ENCODE data around the gene FMO5. TPM values are rescaled to one million over a fixed set of nuclear protein-coding genes. Genes with fewer than 3 reads are reported as not detected.

The FMO5 gene
- total RNA-seq, result 4.4 and 5.5 TPM in 2 replicates
- total RNA-seq (2013), result 18.2 TPM
- 7.8 and 11.8 TPM in 2 replicates for polyA plus RNA-seq
- 5.2 and 6.2 TPM in 2 replicates for polyA minus RNA-seq

DNA sequence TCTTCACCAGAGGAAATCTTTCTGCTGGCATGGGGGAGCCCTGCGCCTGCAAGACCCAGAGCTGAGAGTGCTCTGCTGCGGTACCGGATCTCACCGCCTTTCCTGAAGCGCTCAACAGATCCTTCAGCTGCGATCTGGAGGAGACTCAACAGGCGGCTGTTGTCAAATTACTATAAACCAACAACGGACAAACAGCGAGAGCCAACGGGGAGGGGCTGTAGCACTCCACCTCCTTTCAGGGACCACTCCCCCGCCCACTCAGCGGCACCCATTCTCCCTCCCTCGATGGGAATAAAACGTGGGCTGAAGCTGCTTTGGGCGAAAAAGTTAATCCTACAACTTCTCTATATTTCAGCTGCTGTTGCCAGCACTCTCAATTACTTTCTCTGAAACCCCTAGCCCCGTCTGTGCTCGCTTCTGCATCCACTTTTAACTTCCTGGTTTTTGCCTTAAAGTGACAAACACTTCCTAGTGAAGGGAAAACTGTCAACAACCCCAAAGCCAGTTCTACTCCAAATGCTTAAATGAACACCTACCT, at the start of gene FMO5:
FMO5 (minus strand) TSS at position 147 of the 538 bp plus-strand sequence. CDS start 310 bp downstream, outside the sequence.
- ATAC-seq (ENCODE audit: low read depth), result peak; percentile 91
- no peaks in the 10 kb centered on the region for H3K27me3 Mint-ChIP-seq
- DNase-seq, result peak; percentile 67

More for the DNA sequence above, at the start of gene FMO5:
- peaks cover 22% of the 10 kb centered on the region for H3K4me1 Mint-ChIP-seq
- Histone ChIP-seq H3K79me2 (ENCODE audit: control insufficient read depth, insufficient read depth, low read length) (no peaks in the 10 kb centered on the region), H3K4me2 (replicated peaks; ENCODE audit: low read depth, low read length, poor library complexity, severe bottlenecking) (peak within 1 kb of the TSS; percentile 67), H3K27me3 (replicated peaks in 1 of 4; ENCODE audit: control extremely low read depth in 1 of 4, control insufficient read depth in 3 of 4, insufficient read depth in 4 of 4, low read length in 3 of 4) (no peaks in the 10 kb centered on the region), H4K20me1 (ENCODE audit: control insufficient read depth, insufficient read depth, low read length, poor library complexity, severe bottlenecking) (no peaks in the 10 kb centered on the region), H2AFZ (ENCODE audit: insufficient read depth, low read depth, low read length, poor library complexity, severe bottlenecking) (peak within 1 kb of the TSS; percentile 80), H3K9me3 (ENCODE audit: control extremely low read depth in 1 of 3, control insufficient read depth in 2 of 3, insufficient read depth in 1 of 3, low read length in 2 of 3) (no peaks in the 10 kb centered on the region), H3K36me3 (replicated peaks in 1 of 2; ENCODE audit: control extremely low read depth in 1 of 2, control insufficient read depth in 1 of 2, extremely low read depth in 1 of 2, insufficient read depth in 2 of 2, low read length in 1 of 2) (peaks cover 0 to 1% of the 10 kb centered on the region in 2 experiments), H3K4me1 (ENCODE audit: control insufficient read depth in 2 of 2, insufficient read depth in 2 of 2, low read length in 2 of 2) (peaks cover 10 to 13% of the 10 kb centered on the region in 2 donors), H3K27ac (ENCODE audit: low read length in 2 of 2) (peak within 1 kb of the TSS; percentile 74 to 77), H3K4me3 (ENCODE audit: control extremely low read depth in 1 of 5, extremely low read depth in 1 of 5, insufficient read depth in 1 of 5, low read depth in 2 of 5, low read length in 4 of 5) (peak within 1 kb of the TSS; percentile 75 to 94 (median 80)), H3K9ac (ENCODE audit: low read length) (peak within 1 kb of the TSS; percentile 68)
- WGBS (ENCODE audit: insufficient coverage), result under 1% methylated on average over 15 of the region's 17 CpGs
- CTCF ChIA-PET, result interaction anchor here (0.7 to 1.9 kb wide), 5 partner anchors 16 to 54 kb away, joined by 3 to 11 read pairs (median 4); partner anchors contain the start of genes CHD1L and PRKAB2
- intact Hi-C loops (cut with micrococcal nuclease), result loop anchor here (1.0 to 2.0 kb wide), 2 partner anchors 18 to 53 kb away; partner anchors contain the start of genes CHD1L and PRKAB2
- peak within 1 kb of the TSS; percentile 96 for H3K4me3 Mint-ChIP-seq
- H3K9me3 Mint-ChIP-seq (ENCODE audit: insufficient read depth), result no peaks in the 10 kb centered on the region
- no peak for TF ChIP-seq EZH2 (IDR thresholded peaks at IDR 0.05; ENCODE audit: borderline replicate concordance, insufficient read depth, low read depth, low read length, poor library complexity, severe bottlenecking)
- TF ChIP-seq, protein P1, sequence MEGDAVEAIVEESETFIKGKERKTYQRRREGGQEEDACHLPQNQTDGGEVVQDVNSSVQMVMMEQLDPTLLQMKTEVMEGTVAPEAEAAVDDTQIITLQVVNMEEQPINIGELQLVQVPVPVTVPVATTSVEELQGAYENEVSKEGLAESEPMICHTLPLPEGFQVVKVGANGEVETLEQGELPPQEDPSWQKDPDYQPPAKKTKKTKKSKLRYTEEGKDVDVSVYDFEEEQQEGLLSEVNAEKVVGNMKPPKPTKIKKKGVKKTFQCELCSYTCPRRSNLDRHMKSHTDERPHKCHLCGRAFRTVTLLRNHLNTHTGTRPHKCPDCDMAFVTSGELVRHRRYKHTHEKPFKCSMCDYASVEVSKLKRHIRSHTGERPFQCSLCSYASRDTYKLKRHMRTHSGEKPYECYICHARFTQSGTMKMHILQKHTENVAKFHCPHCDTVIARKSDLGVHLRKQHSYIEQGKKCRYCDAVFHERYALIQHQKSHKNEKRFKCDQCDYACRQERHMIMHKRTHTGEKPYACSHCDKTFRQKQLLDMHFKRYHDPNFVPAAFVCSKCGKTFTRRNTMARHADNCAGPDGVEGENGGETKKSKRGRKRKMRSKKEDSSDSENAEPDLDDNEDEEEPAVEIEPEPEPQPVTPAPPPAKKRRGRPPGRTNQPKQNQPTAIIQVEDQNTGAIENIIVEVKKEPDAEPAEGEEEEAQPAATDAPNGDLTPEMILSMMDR (IDR thresholded peaks at IDR 0.05), result no peak
- peak within 1 kb of the TSS; percentile 95 for H3K27ac Mint-ChIP-seq
- POLR2A ChIA-PET, result interaction anchor here (0.8 to 1.9 kb wide), 2 partner anchors 18 to 52 kb away, joined by 3 to 11 read pairs; partner anchors contain the start of gene CHD1L

Measured in B cell (primary cell).